CD14-positive monocyte (primary cell): ENCODE measurements around the gene IRF9. TPM values are rescaled to one million over a fixed set of nuclear protein-coding genes. Genes with fewer than 3 reads are reported as not detected.

ENCODE experiments used
- DNase-seq, 3 donors: peaks; one replicate each; pipeline ENCODE4 v3.0.0-alpha.2; 2011 to 2022
- H2AFZ ChIP-seq: 2 replicates; pipeline ENCODE4 v1.6.0; 2012; ENCODE audit warnings: mild to moderate bottlenecking, low read depth, low read length, inconsistent platforms; ENCODE audit not compliant: insufficient read depth, poor library complexity, severe bottlenecking
- H3K27ac ChIP-seq, 2 donors: 1 replicate in 1 of 2; 2 replicates in 1 of 2; pipeline ENCODE4 v1.5.1; 2012 to 2013; ENCODE audit warnings: low read length in 2 of 2, control low read depth in 1 of 2, inconsistent platforms in 1 of 2, low read depth in 1 of 2, mild to moderate bottlenecking in 1 of 2
- H3K27me3 ChIP-seq, 2 donors: one replicate each; pipeline versions ENCODE4 v1.6.0 to v1.6.1; 2011 to 2013; ENCODE audit warnings: low read length in 2 of 2; ENCODE audit not compliant: control insufficient read depth in 2 of 2, insufficient read depth in 2 of 2
- H3K36me3 ChIP-seq, 2 donors: replicated peaks in 1 of 2; 1 replicate in 1 of 2; 2 replicates in 1 of 2; pipeline versions ENCODE4 v1.5.1 to v1.6.1; 2012 to 2013; ENCODE audit warnings: low read length in 2 of 2, control low read depth in 1 of 2, inconsistent platforms in 1 of 2, mild to moderate bottlenecking in 1 of 2; ENCODE audit not compliant: insufficient read depth in 2 of 2, control insufficient read depth in 1 of 2
- H3K4me1 ChIP-seq, 2 donors: 1 replicate in 1 of 2; 2 replicates in 1 of 2; pipeline versions ENCODE4 v1.5.1 to v1.6.1; 2012 to 2013; ENCODE audit warnings: low read length in 2 of 2, control low read depth in 1 of 2, inconsistent platforms in 1 of 2, mild to moderate bottlenecking in 1 of 2, moderate library complexity in 1 of 2; ENCODE audit not compliant: insufficient read depth in 2 of 2, control insufficient read depth in 1 of 2
- H3K4me2 ChIP-seq: replicated peaks from 2 replicates; pipeline ENCODE3; 2012; ENCODE audit warnings: low read length, moderate library complexity, mild to moderate bottlenecking; ENCODE audit not compliant: poor library complexity, severe bottlenecking; ENCODE audit errors: extremely low read depth
- H3K4me3 ChIP-seq, 3 experiments: fragments of 200-600 bp in 1 of 3; sonication (generic) in 1 of 3; replicated peaks in 1 of 3; 1 replicate in 2 of 3; 2 replicates in 1 of 3; pipeline ENCODE4 v1.5.1; 2011 to 2013; ENCODE audit warnings: low read length in 3 of 3, mild to moderate bottlenecking in 3 of 3, control low read depth in 2 of 3, low read depth in 2 of 3, inconsistent platforms in 1 of 3, moderate library complexity in 1 of 3
- H3K79me2 ChIP-seq: 2 replicates; pipeline ENCODE4 v1.6.0; 2012; ENCODE audit warnings: mild to moderate bottlenecking, control low read depth, inconsistent platforms, low read length, moderate library complexity; ENCODE audit not compliant: insufficient read depth
- H3K9ac ChIP-seq: 2 replicates; pipeline ENCODE4 v1.6.0; 2017; ENCODE audit warnings: low read length, mild to moderate bottlenecking; ENCODE audit not compliant: insufficient read depth, poor library complexity, severe bottlenecking
- H3K9me3 ChIP-seq, 2 donors: replicated peaks in 1 of 2; 1 replicate in 1 of 2; 2 replicates in 1 of 2; pipeline versions ENCODE4 v1.5.1 to v1.6.1; 2012 to 2013; ENCODE audit warnings: low read length in 2 of 2, control low read depth in 1 of 2; ENCODE audit not compliant: control insufficient read depth in 1 of 2, insufficient read depth in 1 of 2
- H4K20me1 ChIP-seq: 2 replicates; pipeline ENCODE4 v1.6.0; 2012; ENCODE audit warnings: mild to moderate bottlenecking, low read length, control low read depth, moderate library complexity; ENCODE audit not compliant: insufficient read depth
- H3K27ac Mint-ChIP-seq, 7 donors: one replicate each; pipeline ENCODE4 v1.8.0; 2020; ENCODE audit warnings: mild to moderate bottlenecking in 7 of 7, mixed read lengths in 7 of 7, moderate library complexity in 6 of 7, inconsistent platforms in 2 of 7
- H3K27me3 Mint-ChIP-seq, 3 donors: one replicate each; pipeline ENCODE4 v1.8.0; 2021 to 2022; ENCODE audit warnings: low read depth in 3 of 3, mild to moderate bottlenecking in 3 of 3, mixed read lengths in 3 of 3, moderate library complexity in 3 of 3, inconsistent platforms in 1 of 3
- H3K36me3 Mint-ChIP-seq, 2 donors: one replicate each; pipeline ENCODE4 v1.8.0; 2020; ENCODE audit warnings: mixed read lengths in 2 of 2, inconsistent platforms in 1 of 2, mild to moderate bottlenecking in 1 of 2
- H3K4me1 Mint-ChIP-seq: one replicate; pipeline ENCODE4 v1.8.0; 2020; ENCODE audit warnings: mild to moderate bottlenecking, mixed read lengths
- H3K4me3 Mint-ChIP-seq, 2 donors: one replicate each; pipeline ENCODE4 v1.8.0; 2020; ENCODE audit warnings: mild to moderate bottlenecking in 2 of 2, mixed read lengths in 2 of 2, moderate library complexity in 1 of 2
- H3K9me3 Mint-ChIP-seq, 7 donors: one replicate each; pipeline ENCODE4 v1.8.0; 2020 to 2022; ENCODE audit warnings: mixed read lengths in 7 of 7, mild to moderate bottlenecking in 6 of 7, moderate library complexity in 6 of 7, inconsistent platforms in 2 of 7
- CTCF ChIP-seq: fragments of 200-600 bp; IDR thresholded peaks from one replicate; pipeline ENCODE4 v1.8.0; 2022; ENCODE audit warnings: antibody characterized with exemption, mild to moderate bottlenecking
- WGBS: methylation state at CpG from one replicate; pipeline ENCODE4 v1.1.5; 2013; ENCODE audit warnings: missing lambda C conversion rate; ENCODE audit not compliant: insufficient coverage; 5-methylcytosine and 5-hydroxymethylcytosine counted together
- intact Hi-C, 2 donors: fragments of 100-400 bp; cut with micrococcal nuclease; formaldehyde crosslinking; loops; one replicate each; pipeline versions ENCODE4 v1.15.0 to v1.15.1; 2023
- polyA plus RNA-seq, 3 donors: library from polyadenylated mRNA; depleted of rRNA in 1 of 3; unstranded in 2 of 3; stranded (reverse) in 1 of 3; fragments of 300-500 nt in 2 of 3; fragments of >200 nt in 1 of 3; fragmentation: Illumina TruSeq in 2 of 3; gene quantifications; 1 replicate in 2 of 3; 2 replicates in 1 of 3; pipeline ENCODE4 v1.2.3, GENCODE V29; 2012 to 2021

Gene IRF9
- polyA plus RNA-seq, 3 donors = 44.7 to 208 (median 56.0) TPM

- DNase-seq = no peak
- whole genome bisulfite sequencing = 96% methylated on average over 10 of the region's 14 CpGs
- intact Hi-C loops = no loop called here
- Mint-ChIP-seq H3K27ac (peak overlapping the region in 3 of 7 donors; percentile 68 to 78 (median 68)), H3K9me3 (no peaks in the 10 kb centered on the region), H3K4me1 (peaks cover 2% of the 10 kb centered on the region), H3K27me3 (peaks cover 0 to 3% (median 1%) of the 10 kb centered on the region in 3 donors), H3K4me3 (no peak overlapping the region), H3K36me3 (peaks cover 77 to 94% of the 10 kb centered on the region in 2 donors)
- H3K27ac ChIP-seq = no peak overlapping the region
- no peaks in the 10 kb centered on the region for H3K9me3 ChIP-seq
- no peak overlapping the region for H3K4me2 ChIP-seq
- no peak overlapping the region for H3K9ac ChIP-seq
- H3K36me3 ChIP-seq = peaks cover 61 to 91% of the 10 kb centered on the region in 2 donors
- H3K4me1 ChIP-seq = no peaks in the 10 kb centered on the region
- H4K20me1 ChIP-seq = no peaks in the 10 kb centered on the region
- no peaks in the 10 kb centered on the region for H3K27me3 ChIP-seq
- no peak overlapping the region for H2AFZ ChIP-seq
- H3K4me3 ChIP-seq = no peak overlapping the region
- H3K79me2 ChIP-seq = no peaks in the 10 kb centered on the region
- no peak for TF ChIP-seq CTCF
These were observed 21.2 kb downstream of the IRF9 start for GRCh38 chr14:24182110-24182882.

- Histone ChIP-seq H4K20me1 (no peaks in the 10 kb centered on the region), H3K4me2 (no peak overlapping the region), H3K4me3 (no peak overlapping the region), H3K9ac (no peak overlapping the region), H3K27me3 (no peaks in the 10 kb centered on the region), H3K4me1 (peaks cover 5 to 6% of the 10 kb centered on the region in 2 donors), H2AFZ (no peak overlapping the region), H3K27ac (no peak overlapping the region), H3K9me3 (no peaks in the 10 kb centered on the region), H3K79me2 (no peaks in the 10 kb centered on the region), H3K36me3 (peaks cover 53 to 84% of the 10 kb centered on the region in 2 donors)
- DNase-seq = no peak
- WGBS = 91% methylated on average over 7 of the region's 15 CpGs
- Mint-ChIP-seq H3K4me1 (peaks cover 9% of the 10 kb centered on the region), H3K9me3 (no peaks in the 10 kb centered on the region), H3K27me3 (peaks cover 0 to 3% (median 1%) of the 10 kb centered on the region in 3 donors), H3K36me3 (peaks cover 70 to 86% of the 10 kb centered on the region in 2 donors), H3K4me3 (no peak overlapping the region), H3K27ac (no peak overlapping the region)
- intact Hi-C loops = no loop called here
- TF ChIP-seq CTCF = no peak
These were observed 22.0 kb downstream of the IRF9 start for GRCh38 chr14:24183014-24183481.
